GM12864 (cell line): ENCODE results near the gene LAT.
"Not testable (repeated sequence)": the region's sequence is repeated elsewhere in the genome, so short reads cannot be mapped to it uniquely, and the experiment has no call there.

Source experiments
- DNase-seq: peaks from one replicate; pipeline ENCODE4 v3.0.0-alpha.2; 2011; ENCODE audit warnings: low read depth
- H3K4me3 ChIP-seq: 2 replicates; pipeline ENCODE4 v1.5.1; 2011; ENCODE audit warnings: mild to moderate bottlenecking, low read depth, low read length, control low read depth
- TF ChIP-seq, protein P1 (sequence below): IDR thresholded peaks from 2 replicates; pipeline ENCODE4 v1.5.1; 2011; ENCODE audit warnings: low read depth, mild to moderate bottlenecking, moderate library complexity, low read length, control low read depth, inconsistent platforms; ENCODE audit errors: missing control alignments

LAT gene

DNA sequence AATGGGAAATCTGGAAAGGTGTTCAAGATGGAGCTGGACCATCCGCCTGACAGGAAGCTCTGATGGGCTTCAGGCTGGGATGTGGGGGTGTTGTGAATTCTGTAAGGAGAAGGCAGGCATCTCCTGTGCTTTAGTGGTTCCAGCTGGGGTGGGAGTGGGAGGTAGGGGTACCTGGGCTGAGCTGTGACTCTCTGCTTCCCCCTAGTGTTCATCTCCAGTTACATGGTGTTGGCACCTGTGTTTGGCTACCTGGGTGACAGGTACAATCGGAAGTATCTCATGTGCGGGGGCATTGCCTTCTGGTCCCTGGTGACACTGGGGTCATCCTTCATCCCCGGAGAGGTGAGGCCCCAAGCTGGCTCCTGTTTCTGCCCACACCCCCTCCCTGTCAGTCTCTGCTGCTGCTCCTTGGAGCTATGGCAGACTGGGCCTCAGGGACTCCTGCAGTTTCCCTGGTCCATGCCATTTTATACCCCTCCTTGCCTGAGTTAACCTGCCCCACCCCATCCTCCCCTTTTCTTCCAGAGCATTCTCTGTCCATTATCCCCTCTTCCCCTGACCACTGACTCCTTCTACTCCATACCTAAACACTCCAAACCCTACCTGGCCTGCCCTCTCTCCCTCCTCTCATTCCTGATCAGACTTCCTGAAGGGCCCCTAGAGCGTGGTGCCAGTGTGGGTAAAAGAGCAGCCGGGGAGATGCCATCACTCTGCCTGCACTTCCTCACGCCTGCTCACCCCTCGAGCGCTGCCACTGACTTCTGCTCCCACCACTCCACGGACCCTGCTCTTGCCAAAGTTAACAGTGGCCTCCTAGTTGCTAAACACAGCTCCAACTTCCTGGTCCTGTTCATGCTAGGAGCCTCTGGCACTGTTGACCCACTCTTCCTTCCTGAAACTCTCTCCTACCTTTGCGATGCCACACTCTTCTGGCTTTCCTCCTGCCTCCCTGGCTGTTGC is 6.9 kb upstream of the LAT start:
- TF ChIP-seq, protein P1, sequence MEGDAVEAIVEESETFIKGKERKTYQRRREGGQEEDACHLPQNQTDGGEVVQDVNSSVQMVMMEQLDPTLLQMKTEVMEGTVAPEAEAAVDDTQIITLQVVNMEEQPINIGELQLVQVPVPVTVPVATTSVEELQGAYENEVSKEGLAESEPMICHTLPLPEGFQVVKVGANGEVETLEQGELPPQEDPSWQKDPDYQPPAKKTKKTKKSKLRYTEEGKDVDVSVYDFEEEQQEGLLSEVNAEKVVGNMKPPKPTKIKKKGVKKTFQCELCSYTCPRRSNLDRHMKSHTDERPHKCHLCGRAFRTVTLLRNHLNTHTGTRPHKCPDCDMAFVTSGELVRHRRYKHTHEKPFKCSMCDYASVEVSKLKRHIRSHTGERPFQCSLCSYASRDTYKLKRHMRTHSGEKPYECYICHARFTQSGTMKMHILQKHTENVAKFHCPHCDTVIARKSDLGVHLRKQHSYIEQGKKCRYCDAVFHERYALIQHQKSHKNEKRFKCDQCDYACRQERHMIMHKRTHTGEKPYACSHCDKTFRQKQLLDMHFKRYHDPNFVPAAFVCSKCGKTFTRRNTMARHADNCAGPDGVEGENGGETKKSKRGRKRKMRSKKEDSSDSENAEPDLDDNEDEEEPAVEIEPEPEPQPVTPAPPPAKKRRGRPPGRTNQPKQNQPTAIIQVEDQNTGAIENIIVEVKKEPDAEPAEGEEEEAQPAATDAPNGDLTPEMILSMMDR = peak; percentile 84
- DNase-seq = no peak
- H3K4me3 ChIP-seq = no peak overlapping the region

DNA sequence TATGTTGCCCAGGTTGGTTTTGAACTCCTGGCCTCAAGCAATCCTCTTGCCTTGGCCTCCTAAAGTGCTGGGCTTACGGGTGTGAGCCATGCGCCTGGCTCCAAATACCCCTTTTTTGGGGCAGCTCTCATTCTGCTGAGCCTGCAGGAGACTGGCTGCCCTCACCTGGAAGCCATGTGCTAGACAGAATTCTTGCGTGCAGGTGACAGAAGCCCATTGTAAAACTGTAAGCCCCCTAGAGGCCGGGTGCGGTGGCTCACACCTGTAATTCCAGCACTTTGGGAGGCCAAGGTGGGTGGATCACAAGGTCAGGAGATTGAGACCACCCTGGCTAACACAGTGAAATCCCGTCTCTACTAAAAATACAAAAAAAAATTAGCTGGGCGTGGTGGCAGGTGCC is 4.5 kb upstream of the LAT start:
- not testable (repeated sequence) for H3K4me3 ChIP-seq, DNase-seq
- TF ChIP-seq, protein P1 = peak; percentile 20

- H3K4me3 ChIP-seq = no peak overlapping the region
- no peak for DNase-seq
- TF ChIP-seq, protein P1 = no peak
Measured at GRCh38 chr16:28980929-28981328, 3.9 kb upstream of the LAT start.

DNA sequence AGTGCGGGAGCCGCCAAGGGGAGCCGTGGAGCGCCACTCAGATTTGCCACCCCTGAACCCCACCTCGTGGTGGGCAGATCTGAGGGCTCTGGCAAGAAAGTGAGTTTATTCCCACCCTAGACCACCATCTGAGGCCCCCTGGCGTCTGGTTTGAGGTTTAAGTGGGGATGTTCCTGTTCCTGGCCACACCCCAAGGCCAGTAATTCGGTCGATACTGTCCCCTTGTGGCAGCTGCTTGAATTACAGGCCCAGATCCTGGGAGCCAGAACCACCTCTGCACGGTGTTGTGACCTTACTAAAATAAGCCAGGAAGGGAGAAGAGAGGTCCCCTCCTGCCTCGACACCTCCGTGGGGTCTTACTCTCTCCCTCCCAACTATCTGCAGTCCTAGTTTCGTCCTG is 3.3 kb upstream of the LAT start:
- TF ChIP-seq, protein P1 = peak; percentile 92
- no peak for DNase-seq

DNA sequence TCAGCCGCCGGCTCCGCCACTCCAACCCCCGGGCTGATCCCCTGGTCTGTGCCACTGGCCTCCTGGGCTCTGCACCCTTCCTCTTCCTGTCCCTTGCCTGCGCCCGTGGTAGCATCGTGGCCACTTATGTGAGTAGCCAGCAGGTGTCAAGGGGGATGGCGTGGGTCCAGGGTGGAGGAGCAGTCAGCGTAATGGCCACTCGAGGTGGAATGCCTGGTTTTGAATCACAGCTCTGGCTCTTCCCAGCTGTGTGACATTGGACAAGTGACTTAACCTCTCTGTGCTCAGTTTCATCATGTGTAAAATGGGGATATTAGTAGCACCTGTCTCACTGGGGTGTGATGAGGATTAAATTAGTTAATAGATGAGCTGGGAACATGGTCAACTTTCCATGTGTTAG is 2.4 kb upstream of the LAT start:
- no peak for DNase-seq
- no peak overlapping the region for H3K4me3 ChIP-seq
- TF ChIP-seq, protein P1 = no peak

More for the DNA sequence above, 3.3 kb upstream of the LAT start:
- no peak overlapping the region for H3K4me3 ChIP-seq

- DNase-seq = no peak
- TF ChIP-seq, protein P1 = no peak
- no peak overlapping the region for H3K4me3 ChIP-seq
Measured at GRCh38 chr16:28982949-28983348, 1.9 kb upstream of the LAT start.
